GM12892 (cell line): ENCODE measurements around the gene PPIL1.

Experiments used
- POLR2A ChIP-seq: IDR thresholded peaks from 2 replicates; pipeline ENCODE4 v1.6.1; 2011; ENCODE audit warnings: low read depth, low read length, control low read depth
- POLR2AphosphoS5 ChIP-seq: IDR thresholded peaks from 2 replicates; pipeline ENCODE4 v1.6.1; 2011; ENCODE audit warnings: low read depth, low read length, control low read depth
- TAF1 ChIP-seq: IDR thresholded peaks from 2 replicates; pipeline ENCODE4 v1.6.1; 2011; ENCODE audit warnings: low read depth, mild to moderate bottlenecking, control low read depth, low read length, borderline replicate concordance

GRCh38 chr6:36809941-36810803, 64.4 kb downstream of the PPIL1 start:
- no peak for TF ChIP-seq TAF1
- no peak for TF ChIP-seq POLR2A
- TF ChIP-seq POLR2AphosphoS5, result no peak
